Measurements from ENCODE around the gene ERP29.
A peak's percentile ranks its signal among the peaks of the same experiment; 100 is the strongest.
"Not testable (repeated sequence)": the region's sequence is repeated elsewhere in the genome, so short reads cannot be mapped to it uniquely, and the experiment has no call there.

The ERP29 gene

DNA sequence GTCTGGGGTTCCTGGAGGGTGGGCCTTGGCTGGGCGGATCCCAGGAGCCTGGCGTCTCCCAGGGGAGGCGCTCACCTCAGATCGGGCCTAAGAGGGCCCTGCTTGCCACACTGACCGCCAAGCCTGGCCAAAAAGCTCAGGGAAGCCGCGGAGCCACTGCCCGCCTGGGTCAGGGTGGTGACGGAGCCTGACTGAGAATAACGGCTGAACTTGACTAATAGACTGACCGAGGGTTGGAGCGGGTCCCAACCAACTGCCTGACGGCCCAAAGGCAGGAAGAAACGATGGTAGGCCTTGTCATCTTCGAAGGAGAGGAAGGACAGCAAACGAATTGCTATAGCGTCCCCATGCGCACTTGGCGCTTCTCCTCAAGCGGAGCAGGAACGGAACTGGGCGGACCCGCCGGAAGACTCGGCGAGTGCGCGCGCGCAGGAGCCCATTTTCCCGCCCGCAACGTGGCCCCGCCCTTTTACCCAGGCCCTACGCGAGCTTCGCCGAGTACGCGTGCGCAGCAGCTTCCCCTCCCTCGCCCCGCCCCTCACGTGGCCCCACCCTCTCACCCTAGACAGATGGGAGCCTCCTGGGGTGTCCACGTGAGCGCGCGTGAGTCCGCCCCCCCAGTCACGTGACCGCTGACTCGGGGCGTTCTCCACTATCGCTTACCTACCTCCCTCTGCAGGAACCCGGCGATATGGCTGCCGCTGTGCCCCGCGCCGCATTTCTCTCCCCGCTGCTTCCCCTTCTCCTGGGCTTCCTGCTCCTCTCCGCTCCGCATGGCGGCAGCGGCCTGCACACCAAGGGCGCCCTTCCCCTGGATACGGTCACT is at the start of gene ERP29, which contains the start of gene TMEM116:
Gene ERP29 (plus strand): TSS at position 652 of the 826 bp plus-strand sequence. CDS start 40 bp downstream, at position 692.
Gene TMEM116 (minus strand): TSS at position 391 of the 826 bp plus-strand sequence. CDS start 7,895 bp downstream, outside the sequence.
- DNase-seq (ENCODE audit: low spot score) = peak; percentile 100

- DNase-seq (ENCODE audit: low spot score) = no peak
Observed at GRCh38 chr12:111964935-111965334, 48.3 kb upstream of the ERP29 start.

DNA sequence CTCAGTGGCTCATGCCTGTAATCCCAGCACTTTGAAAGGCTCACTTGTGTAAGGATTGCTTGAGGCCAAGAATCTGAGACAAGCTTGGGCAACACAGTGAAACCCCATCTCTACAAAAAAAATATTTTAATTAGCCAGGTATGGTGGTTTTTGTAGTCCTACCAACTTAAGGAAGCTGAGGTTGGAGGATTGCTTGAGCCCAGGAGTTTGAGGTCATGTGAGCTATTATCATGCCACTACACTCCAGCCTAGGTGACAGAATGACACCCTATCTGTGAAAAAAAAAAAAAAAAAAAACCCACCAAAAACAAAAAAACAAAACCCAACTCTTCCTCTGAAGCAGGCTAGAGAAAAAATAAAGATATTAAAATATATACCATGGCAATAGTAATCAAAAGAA is 41.4 kb upstream of the ERP29 start:
- no peak for DNase-seq (ENCODE audit: low spot score)

DNA sequence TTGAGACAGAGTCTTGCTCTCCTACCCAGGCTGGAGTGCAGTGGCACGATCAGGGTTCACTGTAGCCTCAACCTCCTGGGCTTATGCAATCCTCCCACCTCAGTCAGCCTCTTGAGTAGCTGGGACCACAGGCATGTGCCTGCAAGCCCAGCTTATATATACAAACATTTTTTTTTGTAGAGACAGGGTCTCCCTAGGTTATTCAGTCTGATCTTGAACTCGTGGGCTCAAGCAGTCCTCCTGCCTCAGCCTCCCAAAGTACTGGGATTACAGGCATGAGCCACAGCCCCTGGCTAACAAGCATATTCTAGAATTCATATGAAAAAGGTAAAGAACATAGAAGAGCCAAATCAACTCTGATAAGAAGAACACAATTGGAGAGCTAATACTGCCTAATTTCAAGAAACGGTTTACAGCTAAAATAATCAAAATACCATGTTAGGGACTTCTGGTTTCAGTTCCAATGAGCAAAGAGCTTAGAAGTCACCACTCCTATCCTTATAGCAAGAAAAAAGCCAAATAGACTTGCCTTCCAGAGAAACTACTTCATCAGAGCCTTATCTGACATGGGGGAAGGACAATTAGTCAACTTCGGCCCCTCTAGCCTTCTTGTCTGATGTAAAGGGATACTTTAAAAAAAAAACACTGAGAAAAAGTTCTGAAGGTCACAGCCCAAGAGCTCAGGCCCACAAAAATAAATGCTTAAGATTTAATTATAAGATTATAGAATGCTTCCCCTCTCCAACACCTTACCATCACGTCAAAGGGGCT is 37.9 kb upstream of the ERP29 start:
- DNase-seq (ENCODE audit: low spot score) = no peak

DNA sequence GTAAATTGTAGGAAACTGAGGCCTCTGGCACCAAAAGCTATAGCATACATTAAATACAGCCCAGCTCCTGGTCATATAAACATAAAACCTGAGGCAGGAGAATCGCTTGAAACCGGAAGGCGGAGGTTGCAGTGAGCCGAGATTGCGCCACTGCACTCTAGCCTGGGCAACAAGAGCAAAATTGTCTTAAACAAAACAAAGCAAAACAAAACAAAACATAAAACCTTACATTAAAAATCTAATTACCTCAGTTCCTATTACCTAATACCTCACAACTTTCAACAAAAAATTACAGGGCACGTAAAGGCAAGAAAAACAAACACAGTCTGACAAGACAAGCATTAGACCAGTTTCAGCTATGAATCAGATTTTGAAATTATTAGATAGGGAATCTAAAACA is 36.9 kb upstream of the ERP29 start:
- no peak for DNase-seq (ENCODE audit: low spot score)

DNA sequence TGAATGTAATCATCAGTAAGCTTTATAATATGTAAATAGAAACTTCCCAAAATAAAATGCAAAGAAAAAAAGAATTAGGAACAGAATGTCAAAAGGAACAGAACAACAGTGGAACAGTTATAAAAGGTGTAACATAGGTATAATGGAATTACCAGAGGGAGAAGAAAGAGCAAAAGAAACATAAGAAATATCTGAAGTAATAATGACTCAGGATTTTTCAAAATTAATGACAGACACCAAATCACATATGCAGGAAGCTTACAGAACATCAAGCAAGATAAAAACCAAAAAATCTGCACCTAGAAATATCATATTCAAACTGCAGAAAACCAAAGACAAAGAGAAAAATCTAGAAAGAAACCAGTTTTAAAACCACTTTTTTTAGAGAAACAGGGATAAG is 36.4 kb upstream of the ERP29 start:
- no peak for DNase-seq (ENCODE audit: low spot score)

DNA sequence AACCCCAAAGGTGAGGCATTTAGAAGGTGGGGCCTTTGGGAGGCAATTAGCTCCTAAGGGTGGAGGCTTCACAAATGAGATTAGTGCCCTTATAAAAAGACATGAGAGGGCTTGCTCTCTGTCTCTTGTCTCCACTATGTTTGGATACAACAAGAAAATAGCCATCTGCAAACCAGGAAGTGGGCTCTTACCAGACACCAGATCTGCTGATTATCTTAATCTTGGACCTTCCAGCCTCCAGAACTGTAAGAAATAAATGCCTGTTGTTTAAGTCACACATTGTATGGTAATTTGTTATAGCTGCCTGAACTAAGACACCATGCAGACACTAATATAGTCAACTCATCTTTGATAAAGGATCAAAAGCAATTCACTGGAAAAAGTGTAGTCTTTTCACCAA is 34.7 kb upstream of the ERP29 start:
- DNase-seq (ENCODE audit: low spot score) = no peak

DNA sequence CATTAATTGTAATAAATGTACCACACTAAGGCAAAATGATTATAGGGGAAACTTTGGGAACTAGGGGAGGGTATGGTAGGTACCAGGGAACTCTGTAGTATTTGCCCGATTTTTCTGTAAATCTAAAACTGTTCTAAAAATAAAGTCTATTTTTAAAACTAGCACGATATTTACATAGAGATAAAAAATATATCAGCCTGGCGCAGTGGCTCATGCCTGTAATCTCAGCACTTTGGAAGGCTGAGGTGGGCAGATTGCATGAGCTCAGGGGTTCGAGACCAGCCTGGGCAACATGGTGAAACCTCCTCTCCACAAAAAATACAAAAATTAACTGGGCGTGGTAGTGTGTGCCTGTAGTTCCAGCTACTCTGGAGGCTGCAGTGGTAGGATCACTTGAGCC is 32.6 kb upstream of the ERP29 start:
- no peak for DNase-seq (ENCODE audit: low spot score)

- DNase-seq (ENCODE audit: low spot score) = no peak
Observed at GRCh38 chr12:111981987-111982386, 31.2 kb upstream of the ERP29 start.

DNA sequence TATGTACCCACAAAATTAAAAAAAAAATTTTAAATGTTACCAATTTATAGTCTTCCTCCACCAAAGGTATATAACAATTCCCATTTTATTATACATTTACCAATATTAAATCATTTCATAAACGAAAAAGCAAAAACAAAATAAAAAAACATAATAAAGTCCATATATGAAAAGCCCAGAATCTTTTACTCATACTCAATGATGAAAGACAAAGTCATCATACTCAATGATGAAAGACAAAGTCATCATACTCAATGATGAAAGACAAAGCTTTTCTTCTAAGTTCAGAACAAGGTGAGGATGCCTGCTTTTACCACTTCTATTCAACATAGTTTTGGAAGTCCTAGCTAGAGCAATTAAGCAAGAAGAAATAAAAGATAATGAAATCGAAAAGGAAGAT is 28.4 kb upstream of the ERP29 start:
- DNase-seq (ENCODE audit: low spot score) = no peak

DNA sequence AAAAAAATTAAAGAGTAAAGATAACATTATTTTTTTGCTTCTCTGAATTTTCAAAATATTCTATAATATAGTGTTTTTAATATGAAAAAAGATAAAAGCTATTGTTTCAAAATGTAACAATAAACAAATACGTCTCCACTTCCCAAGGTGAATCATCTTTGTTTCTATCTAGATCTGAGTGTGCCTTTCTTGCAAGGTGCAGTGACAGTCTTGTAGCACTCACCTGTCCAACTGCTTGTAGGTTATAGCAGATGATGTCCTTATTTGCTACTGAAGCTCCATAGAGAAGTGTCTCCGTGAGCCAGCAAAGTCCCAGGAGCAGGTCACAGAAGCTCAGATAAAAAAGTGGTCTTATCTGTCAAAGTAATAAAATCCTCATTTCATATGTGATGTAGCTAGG is 21.7 kb upstream of the ERP29 start:
- DNase-seq (ENCODE audit: low spot score) = no peak

- DNase-seq (ENCODE audit: low spot score) = no peak
Observed at GRCh38 chr12:111991946-111992345, 21.3 kb upstream of the ERP29 start.

DNA sequence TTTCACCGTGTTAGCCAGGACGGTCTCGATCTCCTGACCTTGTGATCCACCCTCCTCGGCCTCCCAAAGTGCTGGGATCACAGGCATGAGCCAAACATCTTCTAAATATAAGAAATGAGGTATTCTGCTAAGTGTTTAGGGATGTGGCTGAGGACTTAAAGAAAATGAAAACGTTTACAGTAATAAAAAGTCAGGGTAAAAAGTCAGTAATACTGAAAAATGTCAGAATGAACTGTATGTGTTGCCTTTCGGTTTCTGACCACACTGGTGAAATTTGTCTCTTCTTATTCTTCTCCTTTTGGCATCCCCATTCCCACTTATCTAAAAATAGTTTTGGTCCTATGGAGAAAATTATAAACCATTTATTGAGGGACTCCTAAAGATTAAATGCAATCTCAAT is 20.8 kb upstream of the ERP29 start:
- DNase-seq (ENCODE audit: low spot score) = no peak

DNA sequence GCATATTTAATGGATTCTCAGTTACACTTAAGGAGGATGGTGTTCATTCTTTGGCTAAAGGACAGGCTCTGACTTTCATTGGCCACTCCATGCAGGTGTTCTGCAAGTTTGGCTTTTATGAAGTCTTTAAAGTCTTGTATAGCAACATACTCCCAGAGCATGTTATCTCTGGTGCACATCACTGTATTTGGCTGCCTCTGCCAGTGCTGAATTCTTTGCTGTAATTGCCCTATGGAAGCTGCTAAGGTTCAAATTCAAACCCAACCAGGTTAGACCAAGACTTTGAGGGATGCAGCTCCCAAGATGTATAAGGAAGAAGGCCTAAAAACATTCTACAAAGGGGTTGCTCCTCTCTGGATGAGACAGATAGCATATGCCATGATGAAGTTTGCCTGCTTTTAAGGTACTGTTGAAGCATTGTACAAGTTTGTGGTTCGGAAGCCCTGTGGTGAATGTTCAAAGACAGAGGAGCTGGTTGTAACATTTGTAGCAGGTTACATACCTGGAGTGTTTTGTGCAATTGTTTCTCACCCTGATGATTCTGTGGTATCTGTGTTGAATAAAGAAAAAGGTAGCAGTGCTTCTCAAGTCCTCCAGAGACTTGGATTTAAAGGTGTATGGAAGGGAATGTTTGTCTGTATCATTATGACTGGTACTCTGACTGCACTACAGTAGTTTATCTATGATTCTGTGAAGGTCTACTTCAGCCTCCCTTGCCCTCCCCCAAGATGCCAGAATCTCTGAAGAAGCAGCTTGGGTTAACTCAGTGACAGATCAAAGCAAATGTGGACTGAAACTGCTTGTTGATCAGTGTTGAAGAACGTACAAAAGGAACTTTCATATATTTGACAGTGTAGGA is 19.7 kb upstream of the ERP29 start:
- no peak for DNase-seq (ENCODE audit: low spot score)

GRCh38 chr12:111994211-111995111 is 18.8 kb upstream of the ERP29 start:
- peak; percentile 26 for DNase-seq (ENCODE audit: low spot score)

DNA sequence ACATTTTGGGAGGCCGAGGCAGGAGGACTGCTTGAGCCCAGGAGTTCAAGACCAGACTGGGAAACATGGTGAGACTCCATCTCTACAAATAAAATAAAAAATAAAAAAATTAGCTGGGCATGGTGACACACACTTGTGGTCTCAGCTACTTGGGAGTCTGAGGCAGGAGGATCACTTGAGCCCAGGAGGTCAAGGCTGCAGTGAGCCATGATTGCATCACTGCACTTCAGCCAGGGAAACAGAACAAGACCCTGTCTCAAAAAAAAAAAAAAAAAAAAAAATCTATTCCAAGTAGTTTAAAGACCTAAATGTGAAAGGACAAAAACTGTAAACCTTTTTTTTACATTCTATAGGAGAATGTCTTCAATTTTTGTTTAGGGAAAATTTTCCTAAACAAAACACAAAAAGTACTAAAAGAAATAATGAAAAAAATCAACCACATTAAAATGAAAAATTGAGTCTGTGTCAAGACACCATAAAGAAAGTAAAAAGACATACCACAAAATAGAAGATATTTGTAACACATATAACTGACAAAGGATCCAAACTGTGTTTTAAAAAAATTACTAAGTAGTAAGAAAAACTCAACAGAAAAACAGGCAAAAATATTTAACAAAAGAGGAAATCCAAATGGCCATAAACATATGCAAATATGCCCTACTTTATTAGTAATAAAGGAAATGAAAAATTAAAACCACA is 17.3 kb upstream of the ERP29 start:
- no peak for DNase-seq (ENCODE audit: low spot score)

GRCh38 chr12:111997300-111997699 is 15.9 kb upstream of the ERP29 start:
- DNase-seq (ENCODE audit: low spot score) = no peak

DNA sequence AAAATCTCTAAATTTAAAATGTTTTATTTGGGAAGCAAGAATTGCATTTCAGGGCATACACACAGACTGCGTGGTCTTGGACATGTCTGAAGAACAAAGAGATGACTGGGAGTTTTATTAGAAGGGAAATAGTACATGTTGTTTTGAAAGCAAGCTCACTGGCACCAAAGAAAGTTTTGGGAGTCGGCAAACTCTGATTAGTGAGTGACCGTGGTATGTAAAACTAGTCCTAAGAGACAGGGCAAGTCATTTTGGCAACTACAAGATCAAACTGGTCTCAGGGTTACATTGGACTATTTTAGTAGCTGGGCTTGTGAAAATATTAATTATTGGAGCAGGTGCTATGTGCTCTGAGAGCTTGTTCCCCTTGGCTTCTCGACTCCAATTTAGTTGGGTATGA is 15.2 kb upstream of the ERP29 start:
- DNase-seq (ENCODE audit: low spot score) = no peak

GRCh38 chr12:111999129-111999528 is 14.1 kb upstream of the ERP29 start:
- DNase-seq (ENCODE audit: low spot score) = not testable (repeated sequence)

DNA sequence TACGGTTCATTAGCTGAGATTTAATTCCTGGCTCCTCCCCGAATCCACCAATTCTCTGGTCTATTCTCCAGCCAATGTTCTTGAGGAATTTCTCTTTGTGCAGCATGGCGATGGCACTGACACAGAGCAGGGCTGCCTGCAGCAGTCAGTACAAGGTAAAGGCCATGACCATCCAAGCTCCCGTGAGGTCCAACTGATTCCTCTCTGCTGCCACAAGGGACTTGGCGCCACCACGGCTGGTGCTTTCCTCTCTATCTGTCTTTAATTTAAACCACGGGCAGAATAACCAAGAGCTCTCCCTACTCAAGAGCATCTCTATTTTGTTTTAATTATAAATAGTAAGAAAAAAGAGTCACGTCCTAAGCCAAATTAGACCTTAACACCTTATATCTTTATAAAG is 12.4 kb upstream of the ERP29 start:
- no peak for DNase-seq (ENCODE audit: low spot score)

- no peak for DNase-seq (ENCODE audit: low spot score)
Observed at GRCh38 chr12:112001576-112001975, 11.7 kb upstream of the ERP29 start.

Measured in germinal center (tissue), 1 donor.